Measurements from ENCODE around the gene N4BP2L2. TPM values are rescaled to one million over a fixed set of nuclear protein-coding genes. Genes with fewer than 3 reads are reported as not detected.

Gene N4BP2L2
- total RNA-seq, 1 donor, result 128 TPM

GRCh38 chr13:32504263-32504662 is 34.3 kb downstream of the N4BP2L2 start:
- TF ChIP-seq, protein P1, sequence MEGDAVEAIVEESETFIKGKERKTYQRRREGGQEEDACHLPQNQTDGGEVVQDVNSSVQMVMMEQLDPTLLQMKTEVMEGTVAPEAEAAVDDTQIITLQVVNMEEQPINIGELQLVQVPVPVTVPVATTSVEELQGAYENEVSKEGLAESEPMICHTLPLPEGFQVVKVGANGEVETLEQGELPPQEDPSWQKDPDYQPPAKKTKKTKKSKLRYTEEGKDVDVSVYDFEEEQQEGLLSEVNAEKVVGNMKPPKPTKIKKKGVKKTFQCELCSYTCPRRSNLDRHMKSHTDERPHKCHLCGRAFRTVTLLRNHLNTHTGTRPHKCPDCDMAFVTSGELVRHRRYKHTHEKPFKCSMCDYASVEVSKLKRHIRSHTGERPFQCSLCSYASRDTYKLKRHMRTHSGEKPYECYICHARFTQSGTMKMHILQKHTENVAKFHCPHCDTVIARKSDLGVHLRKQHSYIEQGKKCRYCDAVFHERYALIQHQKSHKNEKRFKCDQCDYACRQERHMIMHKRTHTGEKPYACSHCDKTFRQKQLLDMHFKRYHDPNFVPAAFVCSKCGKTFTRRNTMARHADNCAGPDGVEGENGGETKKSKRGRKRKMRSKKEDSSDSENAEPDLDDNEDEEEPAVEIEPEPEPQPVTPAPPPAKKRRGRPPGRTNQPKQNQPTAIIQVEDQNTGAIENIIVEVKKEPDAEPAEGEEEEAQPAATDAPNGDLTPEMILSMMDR (IDR thresholded peaks at IDR 0.05; ENCODE audit: insufficient read depth, low read depth, low read length), result no peak
- DNase-seq (ENCODE audit: low read depth), result no peak

DNA sequence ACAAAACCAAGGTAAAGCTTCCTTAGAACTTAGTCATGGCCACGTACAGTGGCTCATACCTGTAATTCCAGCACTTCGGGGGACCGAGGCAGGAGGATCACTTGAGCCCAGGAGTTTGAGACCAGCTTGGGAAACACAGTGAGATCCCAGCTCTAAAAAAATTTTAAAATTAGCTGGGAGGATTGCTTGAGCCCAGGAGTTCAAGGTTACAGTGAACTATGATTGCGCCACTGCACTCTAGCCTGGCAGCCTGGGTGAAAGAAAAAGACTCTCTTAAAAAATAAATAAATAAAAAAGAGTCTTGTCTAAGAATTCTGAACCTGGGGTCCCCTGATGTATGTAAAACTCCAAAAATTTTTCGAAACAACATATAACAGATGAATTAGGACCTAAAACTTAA is 34.9 kb downstream of the N4BP2L2 start:
- DNase-seq (ENCODE audit: low read depth), result no peak
- TF ChIP-seq, protein P1 (IDR thresholded peaks at IDR 0.05; ENCODE audit: insufficient read depth, low read depth, low read length), result no peak

More at GRCh38 chr13:32504263-32504662, 34.3 kb downstream of the N4BP2L2 start:
- no peak overlapping the region for H3K4me3 ChIP-seq (ENCODE audit: low read depth, low read length)

GRCh38 chr13:32501064-32501463 is 37.5 kb downstream of the N4BP2L2 start:
- TF ChIP-seq, protein P1 (IDR thresholded peaks at IDR 0.05; ENCODE audit: insufficient read depth, low read depth, low read length), result no peak
- DNase-seq (ENCODE audit: low read depth), result no peak
- no peak overlapping the region for H3K4me3 ChIP-seq (ENCODE audit: low read depth, low read length)

More for the DNA sequence above, 34.9 kb downstream of the N4BP2L2 start:
- no peak overlapping the region for H3K4me3 ChIP-seq (ENCODE audit: low read depth, low read length)

GRCh38 chr13:32499538-32500210 is 38.9 kb downstream of the N4BP2L2 start:
- no peak for DNase-seq (ENCODE audit: low read depth)
- TF ChIP-seq, protein P1 (IDR thresholded peaks at IDR 0.05; ENCODE audit: insufficient read depth, low read depth, low read length), result no peak

GRCh38 chr13:32497589-32497988 is 41.0 kb downstream of the N4BP2L2 start:
- H3K4me3 ChIP-seq (ENCODE audit: low read depth, low read length), result no peak overlapping the region
- TF ChIP-seq, protein P1 (IDR thresholded peaks at IDR 0.05; ENCODE audit: insufficient read depth, low read depth, low read length), result no peak
- no peak for DNase-seq (ENCODE audit: low read depth)

More at GRCh38 chr13:32499538-32500210, 38.9 kb downstream of the N4BP2L2 start:
- no peak overlapping the region for H3K4me3 ChIP-seq (ENCODE audit: low read depth, low read length)

GRCh38 chr13:32496599-32497160 is 41.9 kb downstream of the N4BP2L2 start:
- no peak overlapping the region for H3K4me3 ChIP-seq (ENCODE audit: low read depth, low read length)
- no peak for DNase-seq (ENCODE audit: low read depth)
- TF ChIP-seq, protein P1 (IDR thresholded peaks at IDR 0.05; ENCODE audit: insufficient read depth, low read depth, low read length), result no peak
